GF-D8 (cell line): ENCODE results near the gene PAWR.
"Not testable (repeated sequence)": the region's sequence is repeated elsewhere in the genome, so short reads cannot be mapped to it uniquely, and the experiment has no call there.

Experiments used
- DNase-seq: peaks from one replicate; lab custom pipeline; 2025; lab: John Stamatoyannopoulos, UW

The PAWR gene

GRCh38 chr12:79646843-79647242 is 43.9 kb downstream of the PAWR start:
- not testable (repeated sequence) for DNase-seq

GRCh38 chr12:79645235-79645630 is 45.5 kb downstream of the PAWR start:
- no peak for DNase-seq

GRCh38 chr12:79644274-79645234 is 46.2 kb downstream of the PAWR start:
- no peak for DNase-seq

GRCh38 chr12:79643821-79644220 is 46.9 kb downstream of the PAWR start:
- no peak for DNase-seq

GRCh38 chr12:79638490-79638889 is 52.3 kb downstream of the PAWR start:
- DNase-seq: no peak

GRCh38 chr12:79637093-79637492 is 53.7 kb downstream of the PAWR start:
- no peak for DNase-seq

- peak; percentile 53 for DNase-seq
Measured at GRCh38 chr12:79635676-79636075, 55.1 kb downstream of the PAWR start.

GRCh38 chr12:79634957-79635471 is 55.8 kb downstream of the PAWR start:
- no peak for DNase-seq

GRCh38 chr12:79629561-79629960 is 61.2 kb downstream of the PAWR start:
- DNase-seq: no peak

- not testable (repeated sequence) for DNase-seq
Measured at GRCh38 chr12:79626735-79627134, 64.0 kb downstream of the PAWR start.

GRCh38 chr12:79624378-79624777 is 66.4 kb downstream of the PAWR start:
- DNase-seq: no peak

GRCh38 chr12:79619872-79620562 is 70.7 kb downstream of the PAWR start:
- DNase-seq: no peak

GRCh38 chr12:79618848-79619404 is 71.8 kb downstream of the PAWR start:
- DNase-seq: no peak

GRCh38 chr12:79617696-79618095 is 73.1 kb downstream of the PAWR start:
- no peak for DNase-seq

GRCh38 chr12:79615596-79616560 is 74.9 kb downstream of the PAWR start:
- no peak for DNase-seq

GRCh38 chr12:79614730-79615129 is 76.0 kb downstream of the PAWR start:
- DNase-seq: no peak

- no peak for DNase-seq
Measured at GRCh38 chr12:79601908-79602307, 88.9 kb downstream of the PAWR start.

GRCh38 chr12:79597910-79598309 is 92.9 kb downstream of the PAWR start:
- no peak for DNase-seq

GRCh38 chr12:79596719-79597350 is 93.9 kb downstream of the PAWR start:
- no peak for DNase-seq

GRCh38 chr12:79595273-79595672 is 95.5 kb downstream of the PAWR start:
- DNase-seq: no peak

- no peak for DNase-seq
Measured at GRCh38 chr12:79592865-79593264, 97.9 kb downstream of the PAWR start.
